Measurements from ENCODE around the gene MREG.

- no peak for TF ChIP-seq POLR2A (IDR thresholded peaks at IDR 0.05)
- no peak for TF ChIP-seq CTCF (IDR thresholded peaks at IDR 0.05)
- TF ChIP-seq EP300 (IDR thresholded peaks at IDR 0.05): no peak
These were observed 10.7 kb downstream of the MREG start for GRCh38 chr2:216002693-216003092.
